ENCODE measurements around the gene GZF1. TPM values are rescaled to one million over a fixed set of nuclear protein-coding genes. Genes with fewer than 3 reads are reported as not detected.

GZF1 gene
- total RNA-seq, 6 experiments from 2014 or later: 3.5 to 9.6 (median 6.1) TPM

DNA sequence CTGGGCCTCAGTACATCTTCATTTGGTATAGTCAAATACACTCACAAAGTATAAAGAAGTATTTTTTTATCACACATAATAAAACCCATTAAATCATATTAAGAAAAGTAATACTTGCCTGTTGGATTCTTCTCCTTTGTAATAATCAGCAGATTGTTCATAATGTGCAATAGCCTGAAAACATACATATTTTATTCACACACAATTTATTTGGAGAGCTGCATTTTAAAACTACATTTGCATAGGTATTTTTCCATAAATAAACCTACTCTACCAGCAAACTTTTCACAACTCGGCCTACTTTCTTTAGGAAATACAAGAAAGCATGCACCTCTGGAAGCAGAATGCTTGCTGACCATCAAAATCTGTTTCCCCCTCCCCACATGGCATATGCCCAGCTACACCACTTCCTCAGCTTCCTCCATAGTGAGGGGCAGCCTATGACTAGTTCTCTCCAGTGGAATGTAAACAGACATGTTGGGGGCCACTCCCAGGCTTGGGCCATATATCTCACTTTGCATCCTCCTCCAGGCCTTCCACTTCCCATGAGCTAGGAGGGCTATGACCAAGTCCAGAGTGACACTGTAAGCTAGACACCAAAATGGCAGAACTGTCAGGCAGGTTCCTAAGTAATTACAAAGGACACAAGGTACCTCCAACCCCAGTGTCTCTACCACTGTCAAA lies 28.3 kb downstream of the GZF1 start:
- intact Hi-C loops (cut with DNase I): no loop called here
- Histone ChIP-seq H3K4me3 (no peak overlapping the region), H3K9me3 (no peaks in the 10 kb centered on the region), H3K27me3 (no peaks in the 10 kb centered on the region), H3K27ac (no peak overlapping the region), H3K4me1 (peaks cover 0 to 15% (median 0%) of the 10 kb centered on the region in 4 donors), H3K36me3 (peaks cover 0 to 25% (median 7%) of the 10 kb centered on the region in 4 donors)
- ATAC-seq (no peak), DNase-seq (no peak)
- TF ChIP-seq POLR2A (IDR thresholded peaks at IDR 0.05): no peak
- TF ChIP-seq, protein P1, sequence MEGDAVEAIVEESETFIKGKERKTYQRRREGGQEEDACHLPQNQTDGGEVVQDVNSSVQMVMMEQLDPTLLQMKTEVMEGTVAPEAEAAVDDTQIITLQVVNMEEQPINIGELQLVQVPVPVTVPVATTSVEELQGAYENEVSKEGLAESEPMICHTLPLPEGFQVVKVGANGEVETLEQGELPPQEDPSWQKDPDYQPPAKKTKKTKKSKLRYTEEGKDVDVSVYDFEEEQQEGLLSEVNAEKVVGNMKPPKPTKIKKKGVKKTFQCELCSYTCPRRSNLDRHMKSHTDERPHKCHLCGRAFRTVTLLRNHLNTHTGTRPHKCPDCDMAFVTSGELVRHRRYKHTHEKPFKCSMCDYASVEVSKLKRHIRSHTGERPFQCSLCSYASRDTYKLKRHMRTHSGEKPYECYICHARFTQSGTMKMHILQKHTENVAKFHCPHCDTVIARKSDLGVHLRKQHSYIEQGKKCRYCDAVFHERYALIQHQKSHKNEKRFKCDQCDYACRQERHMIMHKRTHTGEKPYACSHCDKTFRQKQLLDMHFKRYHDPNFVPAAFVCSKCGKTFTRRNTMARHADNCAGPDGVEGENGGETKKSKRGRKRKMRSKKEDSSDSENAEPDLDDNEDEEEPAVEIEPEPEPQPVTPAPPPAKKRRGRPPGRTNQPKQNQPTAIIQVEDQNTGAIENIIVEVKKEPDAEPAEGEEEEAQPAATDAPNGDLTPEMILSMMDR (IDR thresholded peaks at IDR 0.05): no peak
- 80% methylated on average over 1 of the region's 1 CpG for WGBS (ENCODE audit: insufficient coverage, low coverage, low lambda C conversion rate, missing lambda C conversion rate)

DNA sequence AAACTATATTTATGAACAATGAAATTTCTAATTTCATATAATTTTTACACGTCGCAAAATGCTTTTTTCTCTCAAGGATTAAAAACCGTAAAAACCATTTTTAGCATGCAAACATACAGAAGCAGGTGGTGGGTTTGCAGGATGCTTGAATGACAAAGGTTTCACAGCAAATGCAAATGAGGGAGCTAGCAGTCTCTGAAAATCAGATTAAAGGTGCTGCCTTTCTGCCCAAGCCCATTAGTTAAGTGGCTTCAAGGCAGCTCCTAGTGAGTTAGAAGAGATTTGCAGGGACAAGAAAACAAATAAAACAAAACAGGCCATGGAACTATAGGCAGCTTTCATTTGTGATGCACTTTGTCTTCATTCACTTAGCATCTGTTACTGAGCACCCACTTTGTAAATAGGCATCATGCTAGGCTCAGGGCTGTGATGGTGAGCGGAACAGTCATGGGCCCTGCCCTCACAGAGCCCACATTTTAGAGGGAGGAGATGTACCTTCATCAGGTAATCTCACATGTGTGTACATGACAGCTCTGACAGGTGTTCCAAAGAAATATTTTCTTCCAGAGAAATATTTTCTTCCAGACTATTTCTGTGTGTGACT lies 29.8 kb downstream of the GZF1 start:
- Histone ChIP-seq H3K4me1 (peaks cover 0 to 8% (median 0%) of the 10 kb centered on the region in 4 donors), H3K27me3 (no peaks in the 10 kb centered on the region), H3K27ac (no peak overlapping the region), H3K9me3 (no peaks in the 10 kb centered on the region), H3K4me3 (no peak overlapping the region), H3K36me3 (peaks cover 0 to 25% (median 6%) of the 10 kb centered on the region in 4 donors)
- no peak for DNase-seq
- ATAC-seq: no peak
- TF ChIP-seq POLR2A (IDR thresholded peaks at IDR 0.05): no peak
- TF ChIP-seq, protein P1 (IDR thresholded peaks at IDR 0.05): no peak
- intact Hi-C loops (cut with DNase I): no loop called here
- 92% methylated on average over 4 of the region's 4 CpGs for WGBS (ENCODE audit: insufficient coverage, low coverage, low lambda C conversion rate, missing lambda C conversion rate)

DNA sequence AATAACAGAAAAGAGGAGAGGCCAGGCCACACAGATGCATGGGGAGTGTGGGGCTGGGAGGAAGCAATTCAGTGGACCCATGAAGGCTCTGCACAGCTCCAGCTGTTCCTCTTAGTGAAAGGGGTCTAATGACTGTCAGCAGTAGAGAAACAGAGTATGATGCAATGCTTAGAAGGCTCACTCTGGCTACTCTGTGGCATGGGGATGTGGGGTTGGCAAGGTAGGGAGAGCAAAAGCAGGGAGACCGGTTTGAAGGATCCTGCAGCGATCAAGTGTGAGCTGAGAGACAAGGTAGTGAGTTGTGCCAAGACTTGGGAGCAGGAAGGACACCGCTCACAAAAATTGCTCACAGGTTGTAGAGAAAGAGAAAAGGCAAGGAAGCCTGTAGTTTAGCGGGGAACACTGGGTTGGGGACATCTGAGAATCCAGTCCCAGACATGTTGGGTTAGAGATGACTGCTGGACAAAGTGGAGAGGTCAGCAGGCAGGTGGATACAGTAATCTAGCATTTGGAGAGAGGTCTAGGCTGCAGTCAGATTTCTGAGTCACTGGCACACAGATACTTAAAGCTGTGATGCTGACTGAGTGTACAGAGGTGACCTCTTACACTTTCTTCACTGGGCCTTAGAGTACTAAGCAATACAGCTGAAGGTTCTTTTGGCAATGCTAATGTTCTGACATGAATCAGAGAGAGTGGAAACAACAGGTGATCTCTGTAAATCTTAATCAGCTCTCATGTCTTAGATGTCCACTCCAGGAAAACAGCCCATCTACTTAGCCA lies 32.2 kb downstream of the GZF1 start:
- H3K27me3 ChIP-seq: no peaks in the 10 kb centered on the region
- H3K36me3 ChIP-seq: peaks cover 0 to 25% (median 5%) of the 10 kb centered on the region in 4 donors
- no peaks in the 10 kb centered on the region for H3K4me1 ChIP-seq
- 94% methylated on average over 4 of the region's 4 CpGs for WGBS (ENCODE audit: insufficient coverage, low coverage, low lambda C conversion rate, missing lambda C conversion rate)
- H3K9me3 ChIP-seq: no peaks in the 10 kb centered on the region
- no peak overlapping the region for H3K27ac ChIP-seq
- ATAC-seq (no peak), DNase-seq (no peak)
- intact Hi-C loops (cut with DNase I): no loop called here
- TF ChIP-seq, protein P1 (IDR thresholded peaks at IDR 0.05): no peak
- no peak for TF ChIP-seq POLR2A (IDR thresholded peaks at IDR 0.05)
- H3K4me3 ChIP-seq: no peak overlapping the region

DNA sequence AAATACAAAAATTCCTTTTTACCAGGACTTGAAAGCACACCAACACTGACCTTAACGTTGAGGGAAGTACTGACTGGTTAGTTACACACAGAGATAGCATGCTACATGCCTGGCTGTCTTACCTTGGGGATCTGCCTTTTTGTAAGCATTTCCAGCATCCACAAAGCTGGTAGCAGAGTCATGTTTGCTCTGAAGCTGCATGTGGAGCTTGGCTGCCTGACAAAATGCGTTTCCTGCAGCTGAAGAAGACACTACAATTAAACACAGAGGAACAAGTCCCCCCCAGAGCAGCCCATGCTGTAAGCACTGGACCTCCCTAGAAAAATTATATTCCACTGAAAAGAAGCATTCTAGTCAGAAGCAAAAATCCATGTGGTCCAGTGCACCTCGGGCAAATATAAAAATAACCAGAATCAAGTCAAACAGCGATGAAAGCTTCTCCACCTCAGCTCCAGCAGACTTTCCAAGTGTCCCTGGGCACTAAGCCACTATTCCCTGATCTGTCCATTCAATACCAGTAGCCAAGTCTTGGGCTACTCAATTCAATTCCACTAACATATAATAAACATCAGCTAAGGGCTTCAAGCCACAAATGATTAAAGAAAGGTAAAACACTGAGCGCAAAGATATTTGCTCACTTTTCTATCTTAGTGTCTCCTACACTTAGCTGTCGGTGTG lies 35.1 kb downstream of the GZF1 start:
- TF ChIP-seq, protein P1 (IDR thresholded peaks at IDR 0.05): no peak
- no peak for TF ChIP-seq POLR2A (IDR thresholded peaks at IDR 0.05)
- DNase-seq (no peak), ATAC-seq (no peak)
- no peak overlapping the region for H3K27ac ChIP-seq
- no peaks in the 10 kb centered on the region for H3K4me1 ChIP-seq
- intact Hi-C loops (cut with DNase I): no loop called here
- H3K9me3 ChIP-seq: no peaks in the 10 kb centered on the region
- H3K36me3 ChIP-seq: peaks cover 0 to 17% (median 5%) of the 10 kb centered on the region in 4 donors
- no peaks in the 10 kb centered on the region for H3K27me3 ChIP-seq
- WGBS (ENCODE audit: insufficient coverage, low coverage, low lambda C conversion rate, missing lambda C conversion rate): 65% methylated on average over 6 of the region's 6 CpGs
- no peak overlapping the region for H3K4me3 ChIP-seq

Measured in right lobe of liver (tissue), 6 donors.